Kidney epithelial cell (primary cell): ENCODE measurements around the gene NMNAT3. TPM values are rescaled to one million over a fixed set of nuclear protein-coding genes. Genes with fewer than 3 reads are reported as not detected.

Experiments
- DNase-seq: peaks from one replicate; pipeline ENCODE4 v3.0.0-alpha.2; 2010; ENCODE audit warnings: low read depth
- H3K27me3 ChIP-seq: 2 replicates; pipeline ENCODE4 v1.6.0; 2011; ENCODE audit warnings: low read length; ENCODE audit not compliant: control insufficient read depth, insufficient read depth
- H3K36me3 ChIP-seq: 2 replicates; pipeline ENCODE4 v1.5.1; 2011; ENCODE audit warnings: low read length; ENCODE audit not compliant: control insufficient read depth, insufficient read depth
- H3K4me3 ChIP-seq: 2 replicates; pipeline ENCODE4 v1.5.1; 2011; ENCODE audit warnings: low read depth, mild to moderate bottlenecking, control low read depth, low read length
- CTCF ChIP-seq: IDR thresholded peaks from 2 replicates; pipeline ENCODE4 v1.5.1; 2011; ENCODE audit warnings: mild to moderate bottlenecking, moderate library complexity, low read length, control low read depth, inconsistent platforms; ENCODE audit not compliant: insufficient read depth, poor library complexity, severe bottlenecking
- total RNA-seq: library from RNA; depleted of rRNA; stranded (reverse); fragments of >200 nt; gene quantifications from 2 replicates; pipeline ENCODE4 v1.2.3, GENCODE V29; 2015

The NMNAT3 gene
- total RNA-seq, 1 donor from 2014 or later, result 8.6 TPM

GRCh38 chr3:139640456-139640855, 37.3 kb downstream of the NMNAT3 start:
- Histone ChIP-seq H3K27me3 (no peaks in the 10 kb centered on the region), H3K36me3 (no peaks in the 10 kb centered on the region), H3K4me3 (no peak overlapping the region)
- no peak for TF ChIP-seq CTCF
- DNase-seq, result no peak

- Histone ChIP-seq H3K36me3 (no peaks in the 10 kb centered on the region), H3K27me3 (no peaks in the 10 kb centered on the region), H3K4me3 (no peak overlapping the region)
- TF ChIP-seq CTCF, result no peak
- no peak for DNase-seq
These were observed 38.1 kb downstream of the NMNAT3 start for GRCh38 chr3:139639662-139640061.

GRCh38 chr3:139638518-139638917, 39.3 kb downstream of the NMNAT3 start:
- Histone ChIP-seq H3K27me3 (no peaks in the 10 kb centered on the region), H3K36me3 (no peaks in the 10 kb centered on the region), H3K4me3 (no peak overlapping the region)
- no peak for DNase-seq
- no peak for TF ChIP-seq CTCF

GRCh38 chr3:139636511-139636910, 41.3 kb downstream of the NMNAT3 start:
- DNase-seq, result no peak
- Histone ChIP-seq H3K36me3 (no peaks in the 10 kb centered on the region), H3K27me3 (no peaks in the 10 kb centered on the region), H3K4me3 (no peak overlapping the region)
- TF ChIP-seq CTCF, result no peak

- H3K27me3 ChIP-seq, result no peaks in the 10 kb centered on the region
- no peak for DNase-seq
- no peak for TF ChIP-seq CTCF
- no peak overlapping the region for H3K4me3 ChIP-seq
- H3K36me3 ChIP-seq, result no peaks in the 10 kb centered on the region
These were observed 43.6 kb downstream of the NMNAT3 start for GRCh38 chr3:139634111-139634635.

- no peak for TF ChIP-seq CTCF
- no peak for DNase-seq
- Histone ChIP-seq H3K4me3 (no peak overlapping the region), H3K27me3 (no peaks in the 10 kb centered on the region), H3K36me3 (no peaks in the 10 kb centered on the region)
These were observed 44.3 kb downstream of the NMNAT3 start for GRCh38 chr3:139633511-139633910.
